HL-60 (cell line): ENCODE measurements around the gene MTMR12.

Experiments used
- GABPA ChIP-seq: IDR thresholded peaks from 2 replicates; pipeline ENCODE4 v1.6.1; 2012; ENCODE audit warnings: low read depth
- POLR2AphosphoS5 ChIP-seq: IDR thresholded peaks from 2 replicates; pipeline ENCODE4 v1.6.1; 2012; ENCODE audit warnings: low read depth
- TF ChIP-seq, protein P1 (sequence below): IDR thresholded peaks from one replicate; pipeline ENCODE4 v1.5.1; 2011; ENCODE audit warnings: low read length, control low read depth, inconsistent platforms; ENCODE audit not compliant: insufficient read depth
- TF ChIP-seq, protein P2 (sequence below): IDR thresholded peaks from 2 replicates; pipeline ENCODE4 v1.6.1; 2012; ENCODE audit warnings: low read depth; ENCODE audit not compliant: insufficient replicate concordance

DNA sequence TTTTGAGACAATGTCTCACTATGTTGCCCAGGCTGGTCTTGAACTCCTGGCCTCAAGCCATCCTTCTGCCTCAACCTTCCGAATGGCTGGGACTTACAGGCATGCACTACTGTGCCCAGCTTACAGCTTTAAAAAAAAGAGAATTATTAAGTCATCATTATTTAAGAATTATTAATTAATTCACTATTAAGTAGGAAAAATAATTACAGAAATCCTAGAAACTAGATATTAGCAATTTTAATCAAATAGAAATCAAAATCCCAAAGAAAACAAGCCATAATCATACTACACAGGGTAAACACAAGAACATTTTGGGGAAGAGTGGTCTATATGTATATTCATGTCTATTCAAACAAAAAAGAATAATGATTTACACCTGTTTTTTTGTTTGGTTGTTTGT, 19.6 kb upstream of the MTMR12 start:
- TF ChIP-seq, protein P1, sequence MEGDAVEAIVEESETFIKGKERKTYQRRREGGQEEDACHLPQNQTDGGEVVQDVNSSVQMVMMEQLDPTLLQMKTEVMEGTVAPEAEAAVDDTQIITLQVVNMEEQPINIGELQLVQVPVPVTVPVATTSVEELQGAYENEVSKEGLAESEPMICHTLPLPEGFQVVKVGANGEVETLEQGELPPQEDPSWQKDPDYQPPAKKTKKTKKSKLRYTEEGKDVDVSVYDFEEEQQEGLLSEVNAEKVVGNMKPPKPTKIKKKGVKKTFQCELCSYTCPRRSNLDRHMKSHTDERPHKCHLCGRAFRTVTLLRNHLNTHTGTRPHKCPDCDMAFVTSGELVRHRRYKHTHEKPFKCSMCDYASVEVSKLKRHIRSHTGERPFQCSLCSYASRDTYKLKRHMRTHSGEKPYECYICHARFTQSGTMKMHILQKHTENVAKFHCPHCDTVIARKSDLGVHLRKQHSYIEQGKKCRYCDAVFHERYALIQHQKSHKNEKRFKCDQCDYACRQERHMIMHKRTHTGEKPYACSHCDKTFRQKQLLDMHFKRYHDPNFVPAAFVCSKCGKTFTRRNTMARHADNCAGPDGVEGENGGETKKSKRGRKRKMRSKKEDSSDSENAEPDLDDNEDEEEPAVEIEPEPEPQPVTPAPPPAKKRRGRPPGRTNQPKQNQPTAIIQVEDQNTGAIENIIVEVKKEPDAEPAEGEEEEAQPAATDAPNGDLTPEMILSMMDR, result no peak
- TF ChIP-seq, protein P2, sequence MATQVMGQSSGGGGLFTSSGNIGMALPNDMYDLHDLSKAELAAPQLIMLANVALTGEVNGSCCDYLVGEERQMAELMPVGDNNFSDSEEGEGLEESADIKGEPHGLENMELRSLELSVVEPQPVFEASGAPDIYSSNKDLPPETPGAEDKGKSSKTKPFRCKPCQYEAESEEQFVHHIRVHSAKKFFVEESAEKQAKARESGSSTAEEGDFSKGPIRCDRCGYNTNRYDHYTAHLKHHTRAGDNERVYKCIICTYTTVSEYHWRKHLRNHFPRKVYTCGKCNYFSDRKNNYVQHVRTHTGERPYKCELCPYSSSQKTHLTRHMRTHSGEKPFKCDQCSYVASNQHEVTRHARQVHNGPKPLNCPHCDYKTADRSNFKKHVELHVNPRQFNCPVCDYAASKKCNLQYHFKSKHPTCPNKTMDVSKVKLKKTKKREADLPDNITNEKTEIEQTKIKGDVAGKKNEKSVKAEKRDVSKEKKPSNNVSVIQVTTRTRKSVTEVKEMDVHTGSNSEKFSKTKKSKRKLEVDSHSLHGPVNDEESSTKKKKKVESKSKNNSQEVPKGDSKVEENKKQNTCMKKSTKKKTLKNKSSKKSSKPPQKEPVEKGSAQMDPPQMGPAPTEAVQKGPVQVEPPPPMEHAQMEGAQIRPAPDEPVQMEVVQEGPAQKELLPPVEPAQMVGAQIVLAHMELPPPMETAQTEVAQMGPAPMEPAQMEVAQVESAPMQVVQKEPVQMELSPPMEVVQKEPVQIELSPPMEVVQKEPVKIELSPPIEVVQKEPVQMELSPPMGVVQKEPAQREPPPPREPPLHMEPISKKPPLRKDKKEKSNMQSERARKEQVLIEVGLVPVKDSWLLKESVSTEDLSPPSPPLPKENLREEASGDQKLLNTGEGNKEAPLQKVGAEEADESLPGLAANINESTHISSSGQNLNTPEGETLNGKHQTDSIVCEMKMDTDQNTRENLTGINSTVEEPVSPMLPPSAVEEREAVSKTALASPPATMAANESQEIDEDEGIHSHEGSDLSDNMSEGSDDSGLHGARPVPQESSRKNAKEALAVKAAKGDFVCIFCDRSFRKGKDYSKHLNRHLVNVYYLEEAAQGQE, result no peak
- TF ChIP-seq POLR2AphosphoS5 (no peak), GABPA (no peak)
